22Rv1 (cell line): ENCODE data around the gene XRCC3.

ENCODE experiments used
- CTCF ChIP-seq: fragments of 450-650 bp; IDR thresholded peaks from 2 replicates; pipeline ENCODE4 v1.5.1; 2017; ENCODE audit warnings: mild to moderate bottlenecking
- ZFX ChIP-seq: fragments of 450-650 bp; IDR thresholded peaks from 2 replicates; pipeline ENCODE4 v1.6.1; 2017; ENCODE audit warnings: antibody characterized with exemption, borderline replicate concordance

DNA sequence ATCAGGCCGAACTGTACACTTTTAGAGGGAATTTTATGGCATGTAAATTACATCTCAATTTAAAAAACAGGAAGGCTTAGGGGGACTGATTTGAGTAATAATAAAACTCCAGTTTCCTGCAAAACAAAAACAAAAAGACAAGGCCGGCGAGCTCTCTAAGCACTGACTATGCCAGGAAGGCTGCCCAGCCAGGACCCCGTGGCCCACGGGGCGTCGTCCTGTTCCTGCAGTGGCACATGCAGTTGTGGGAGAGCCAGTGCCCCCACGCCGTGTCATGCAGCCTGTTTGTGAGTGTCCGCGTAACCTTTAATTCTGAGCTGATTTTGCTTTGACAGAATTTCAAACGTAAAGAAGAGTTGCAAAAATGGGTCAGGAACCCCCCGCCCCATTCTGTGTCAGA, 10.5 kb downstream of the XRCC3 start:
- TF ChIP-seq CTCF (no peak), ZFX (no peak)
